Urinary bladder (tissue), 4 donors: Measurements from ENCODE around the gene ZNF735. TPM values are rescaled to one million over a fixed set of nuclear protein-coding genes. Genes with fewer than 3 reads are reported as not detected.
"Not testable (repeated sequence)": the region's sequence is repeated elsewhere in the genome, so short reads cannot be mapped to it uniquely, and the experiment has no call there.

Source experiments
- DNase-seq: peaks from one replicate; pipeline ENCODE4 v3.0.0-alpha.2; 2015; ENCODE audit errors: extremely low spot score
- H3K27ac ChIP-seq: one replicate; pipeline ENCODE4 v1.5.1; 2013; ENCODE audit warnings: low read depth, mild to moderate bottlenecking, moderate library complexity
- H3K36me3 ChIP-seq: one replicate; pipeline ENCODE4 v1.6.1; 2013; ENCODE audit warnings: mild to moderate bottlenecking, moderate library complexity; ENCODE audit not compliant: insufficient read depth
- H3K4me1 ChIP-seq: one replicate; pipeline ENCODE4 v1.6.1; 2013; ENCODE audit warnings: mild to moderate bottlenecking, moderate library complexity; ENCODE audit not compliant: insufficient read depth
- H3K4me3 ChIP-seq: one replicate; pipeline ENCODE4 v1.5.1; 2013; ENCODE audit warnings: low read depth, low read length
- WGBS: extraction: QIAGEN DNeasy Blood & Tissue Kit; methylation state at CpG from one replicate; pipeline ENCODE4 v1.1.7; 2013; 5-methylcytosine and 5-hydroxymethylcytosine counted together
- polyA plus RNA-seq: library from polyadenylated mRNA; stranded (reverse); fragments of 200-250 nt; gene quantifications from one replicate; pipeline ENCODE4 v1.2.3, GENCODE V29; 2013
- total RNA-seq: library from RNA; depleted of rRNA; stranded (reverse); fragments of >200 nt; gene quantifications from one replicate; pipeline ENCODE4 v1.2.3, GENCODE V29; 2014
- donor health status: healthy with polysubstance abuse.
- donor health status: healthy.

ZNF735 gene
- total and polyA plus RNA-seq, 2 donors = not detected

DNA sequence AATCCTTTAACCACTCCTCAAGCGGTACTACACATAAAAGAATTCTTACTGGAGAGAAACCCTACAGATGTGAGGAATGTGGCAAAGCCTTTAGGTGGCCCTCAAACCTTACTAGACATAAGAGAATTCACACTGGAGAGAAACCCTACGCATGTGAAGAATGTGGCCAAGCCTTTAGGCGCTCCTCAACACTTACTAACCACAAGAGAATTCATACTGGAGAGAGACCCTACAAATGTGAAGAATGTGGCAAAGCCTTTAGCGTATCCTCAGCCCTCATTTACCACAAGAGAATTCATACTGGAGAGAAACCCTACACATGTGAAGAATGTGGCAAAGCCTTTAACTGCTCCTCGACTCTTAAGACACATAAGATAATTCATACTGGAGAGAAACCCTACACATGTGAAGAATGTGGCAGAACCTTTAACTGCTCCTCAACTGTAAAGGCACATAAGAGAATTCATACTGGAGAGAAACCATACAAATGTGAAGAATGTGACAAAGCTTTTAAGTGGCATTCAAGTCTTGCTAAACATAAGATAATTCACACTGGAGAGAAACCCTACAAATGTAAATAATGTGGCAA, 12.8 kb downstream of the ZNF735 start:
- not testable (repeated sequence) for H3K27ac ChIP-seq, DNase-seq, H3K36me3 ChIP-seq, H3K4me3 ChIP-seq, H3K4me1 ChIP-seq
- WGBS = 74% methylated on average over 5 of the region's 5 CpGs

DNA sequence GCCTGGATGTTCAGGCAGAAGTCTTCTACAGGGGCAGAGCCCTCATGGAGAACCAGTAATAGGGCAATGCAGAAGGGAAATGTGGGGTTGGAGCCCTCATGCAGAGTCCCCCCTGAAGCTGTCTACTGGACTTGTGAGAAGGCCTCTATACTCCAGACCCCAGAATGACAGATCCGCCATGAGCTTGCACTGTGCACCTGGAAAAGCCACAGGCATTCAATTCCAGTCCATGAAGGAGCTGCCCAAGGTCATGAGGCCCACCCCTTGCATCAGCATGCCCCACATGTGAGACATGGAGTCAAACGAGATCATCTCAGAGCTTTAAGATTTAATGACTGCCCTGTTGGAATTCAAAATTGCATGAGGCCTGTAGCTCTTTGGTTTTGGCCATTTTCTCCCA, 16.4 kb downstream of the ZNF735 start:
- no peak overlapping the region for H3K27ac ChIP-seq
- 29% methylated on average over 2 of the region's 2 CpGs for WGBS
- no peak for DNase-seq
- no peaks in the 10 kb centered on the region for H3K4me1 ChIP-seq
- no peak overlapping the region for H3K4me3 ChIP-seq
- H3K36me3 ChIP-seq = no peaks in the 10 kb centered on the region

DNA sequence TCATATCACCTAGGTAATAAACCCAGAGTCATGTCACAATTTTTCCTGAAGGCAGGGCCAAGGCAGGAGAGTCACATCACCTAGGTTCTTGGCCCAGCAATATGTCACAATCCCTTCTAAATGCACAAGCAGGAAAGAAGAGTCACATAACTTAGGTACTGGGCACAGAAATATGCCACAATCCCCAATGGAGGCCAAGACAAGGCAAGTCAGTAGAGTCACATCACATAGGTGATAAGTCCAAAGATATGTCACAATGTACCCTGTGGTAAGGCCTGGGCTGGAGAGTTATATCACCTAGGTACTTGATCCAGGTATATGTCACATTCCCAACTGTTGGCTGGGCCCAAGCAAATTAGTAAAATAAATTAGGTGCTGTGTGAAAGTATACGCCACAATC, 21.2 kb downstream of the ZNF735 start, which contains the start of gene ZNF679:
Gene ZNF679, plus strand, starts transcription at position 301 of the 400 bp plus-strand sequence. CDS start 20,644 bp downstream, outside the sequence.
- H3K4me3 ChIP-seq, DNase-seq, H3K4me1 ChIP-seq, H3K36me3 ChIP-seq, H3K27ac ChIP-seq: not testable (repeated sequence)
- WGBS = 90% methylated on average over 1 of the region's 1 CpG

DNA sequence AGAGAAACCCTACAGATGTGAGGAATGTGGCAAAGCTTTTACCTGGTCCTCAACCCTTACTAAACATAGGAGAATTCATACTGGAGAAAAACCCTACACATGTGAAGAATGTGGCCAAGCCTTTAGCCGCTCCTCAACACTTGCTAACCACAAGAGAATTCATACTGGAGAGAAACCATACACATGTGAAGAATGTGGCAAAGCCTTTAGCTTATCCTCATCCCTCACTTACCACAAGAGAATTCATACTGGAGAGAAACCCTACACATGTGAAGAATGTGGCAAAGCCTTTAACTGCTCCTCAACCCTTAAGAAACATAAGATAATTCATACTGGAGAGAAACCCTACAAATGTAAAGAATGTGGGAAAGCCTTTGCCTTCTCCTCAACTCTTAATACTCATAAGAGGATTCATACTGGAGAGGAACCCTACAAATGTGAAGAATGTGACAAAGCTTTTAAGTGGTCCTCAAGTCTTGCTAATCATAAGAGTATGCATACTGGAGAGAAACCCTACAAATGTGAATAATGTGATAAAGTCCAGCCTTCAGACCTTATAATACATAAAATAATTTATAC, 59.4 kb downstream of the ZNF735 start:
- WGBS = 83% methylated on average over 1 of the region's 1 CpG
- no peak overlapping the region for H3K27ac ChIP-seq
- no peak overlapping the region for H3K4me3 ChIP-seq
- no peaks in the 10 kb centered on the region for H3K4me1 ChIP-seq
- no peak for DNase-seq
- H3K36me3 ChIP-seq = no peaks in the 10 kb centered on the region

Other genes starting within 250 kb of the ZNF735 start
- not detected for gene ZNF722, start 208.4 kb upstream of the ZNF735 start, total RNA-seq
- not detected for gene ZNF722, start 208.4 kb upstream of the ZNF735 start, polyA plus RNA-seq
- gene ZNF727, start 161.8 kb upstream of the ZNF735 start, total RNA-seq = 0.32 TPM
- 0.16 TPM for gene ZNF727, start 161.8 kb upstream of the ZNF735 start, polyA plus RNA-seq
- gene ZNF679, start 21.3 kb downstream of the ZNF735 start, total RNA-seq = not detected
- not detected for gene ZNF679, start 21.3 kb downstream of the ZNF735 start, polyA plus RNA-seq
- 42.7 TPM for gene ZNF736, start 106.8 kb downstream of the ZNF735 start, total RNA-seq
- 3.5 TPM for gene ZNF736, start 106.8 kb downstream of the ZNF735 start, polyA plus RNA-seq